Suppressor macrophage (primary cell): ENCODE data around the gene USF2.
"Not testable (repeated sequence)": the region's sequence is repeated elsewhere in the genome, so short reads cannot be mapped to it uniquely, and the experiment has no call there.

ENCODE experiments used
- DNase-seq, 4 experiments: peaks; one replicate each; pipeline ENCODE4 v3.0.0-alpha.2; 2020 to 2022

Gene USF2

DNA sequence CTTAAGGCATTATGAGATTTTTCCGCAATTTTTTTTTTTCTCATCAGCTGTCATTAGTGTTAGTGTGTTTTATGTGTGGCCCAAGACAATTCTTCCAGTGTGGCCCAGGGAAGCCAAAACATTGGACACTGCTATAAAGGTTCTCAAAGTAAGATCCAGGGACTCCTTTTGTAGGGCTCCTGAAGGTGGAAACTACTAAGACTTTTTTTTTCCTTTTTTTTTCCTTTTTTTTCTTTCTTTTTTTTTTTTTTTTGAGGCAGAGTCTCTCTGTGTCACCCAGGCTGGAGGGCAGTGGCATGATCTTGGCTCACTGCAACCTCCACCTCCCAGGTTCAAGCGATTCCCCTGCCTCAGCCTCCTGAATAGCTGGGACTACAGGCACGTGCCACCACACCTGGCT lies 16.7 kb downstream of the USF2 start:
- not testable (repeated sequence) for DNase-seq

DNA sequence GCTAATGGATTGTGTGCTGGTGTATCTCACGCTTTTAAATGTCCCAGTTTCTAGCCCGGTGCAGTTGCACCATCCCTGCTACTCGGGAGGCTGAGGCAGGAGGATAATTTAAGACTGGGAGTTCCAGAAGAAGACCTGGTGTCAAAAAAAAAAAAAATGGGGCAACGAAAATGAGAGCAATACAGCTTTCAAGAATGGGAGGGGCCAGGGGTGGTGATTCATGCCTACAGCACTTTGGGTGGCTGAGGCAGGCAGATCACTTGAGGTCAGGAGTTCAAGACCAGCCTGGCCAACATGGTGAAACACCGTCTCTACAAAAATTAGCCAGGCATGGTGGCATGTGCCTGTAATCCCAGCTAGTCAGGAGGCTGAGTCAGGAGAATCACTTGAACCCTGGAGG lies 17.3 kb downstream of the USF2 start:
- DNase-seq = peak in 3 of 4 experiments; percentile 53 to 56 (median 55)

DNA sequence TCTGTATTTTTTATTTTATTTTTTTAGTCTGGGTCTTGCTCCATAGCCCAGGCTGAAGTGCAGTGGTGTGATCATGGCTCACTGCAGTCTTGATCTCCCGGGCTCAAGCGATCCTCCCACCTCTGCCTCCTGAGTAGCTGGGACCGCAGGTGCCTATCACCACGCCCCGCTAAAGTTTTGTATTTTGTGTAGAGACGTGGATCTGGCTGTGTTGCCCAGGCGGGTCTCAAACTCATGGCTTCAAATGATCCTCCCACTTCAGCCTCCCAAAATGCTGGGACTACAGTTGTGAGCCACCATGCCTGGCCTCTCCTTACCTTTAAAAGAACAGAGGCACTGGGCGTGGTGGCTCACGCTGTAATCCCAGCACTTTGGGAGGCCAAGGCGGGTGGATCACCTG lies 19.0 kb downstream of the USF2 start:
- no peak for DNase-seq

DNA sequence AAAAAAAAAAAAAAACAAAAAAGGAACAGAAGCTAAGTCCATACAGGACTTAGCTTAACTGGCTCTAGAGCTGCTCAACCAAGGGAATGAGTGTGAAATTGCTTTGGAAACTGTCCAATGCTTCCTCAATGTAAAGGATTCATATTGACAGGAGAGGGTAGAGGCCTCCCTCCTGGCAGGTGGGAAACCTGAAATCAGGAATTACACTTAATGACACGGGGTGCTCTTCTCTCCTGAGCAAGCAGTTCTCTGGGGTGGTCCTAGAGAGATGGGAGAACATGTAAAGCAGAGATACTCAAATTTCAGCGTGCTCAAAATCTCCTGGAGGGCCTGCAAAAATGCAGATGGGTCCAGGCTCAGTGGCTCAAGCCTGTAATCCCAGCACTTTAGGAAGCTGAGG lies 19.6 kb downstream of the USF2 start:
- DNase-seq = peak in 1 of 4 experiments; percentile 41

DNA sequence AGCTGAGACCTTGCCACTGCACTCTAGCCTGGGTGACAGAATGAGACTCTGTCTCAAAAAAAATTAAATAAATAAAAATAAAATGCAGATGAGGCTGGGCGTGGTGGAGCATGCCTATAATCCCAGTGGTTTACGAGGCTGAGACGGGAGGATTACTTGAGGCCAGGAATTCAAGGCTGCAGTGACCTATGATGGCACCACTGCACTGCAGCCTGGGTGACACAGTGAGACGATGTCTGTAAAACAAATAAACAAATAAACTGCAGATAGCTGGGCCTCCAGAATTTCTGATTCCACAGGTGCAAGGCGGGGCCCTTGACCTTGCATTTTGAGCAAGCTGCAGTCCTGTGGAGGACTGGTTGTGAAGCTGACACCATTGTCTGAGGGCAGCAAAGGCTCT lies 20.1 kb downstream of the USF2 start:
- DNase-seq = no peak

DNA sequence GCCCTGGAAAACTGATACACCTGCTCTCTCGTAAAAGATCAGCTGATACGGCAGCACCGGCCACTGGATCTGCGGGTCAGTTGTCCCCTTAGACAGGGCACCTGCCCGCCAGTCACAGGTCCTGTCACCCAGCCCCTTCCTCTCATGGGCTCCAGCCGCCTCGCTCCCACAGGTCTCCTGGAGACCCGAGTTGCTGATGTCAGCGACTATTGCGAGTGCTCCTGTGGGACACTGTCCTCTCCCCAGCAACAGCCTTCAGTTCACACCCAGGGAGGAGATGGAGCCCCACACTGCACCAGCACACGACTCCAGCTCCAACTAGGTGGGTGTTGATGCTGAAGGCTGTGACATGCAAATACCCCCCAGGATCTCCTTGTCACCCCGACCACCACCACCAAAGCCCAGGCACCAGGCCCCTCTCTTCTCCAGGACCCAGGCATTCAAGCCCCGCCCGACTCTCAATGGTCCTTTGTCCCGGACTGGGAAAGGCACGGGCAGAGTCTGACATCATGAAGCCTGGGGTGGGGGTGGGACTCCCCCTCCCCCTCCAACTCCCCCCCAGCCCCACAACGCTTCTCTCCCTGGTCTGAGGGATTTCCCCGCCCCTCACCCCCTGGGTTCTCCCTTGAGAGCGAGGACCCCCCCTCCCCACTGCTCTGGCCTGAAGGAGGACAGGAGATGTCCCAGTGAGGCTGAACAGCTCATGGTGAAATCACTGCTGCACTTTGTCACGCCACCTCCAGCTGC lies 21.8 kb downstream of the USF2 start:
- no peak for DNase-seq

DNA sequence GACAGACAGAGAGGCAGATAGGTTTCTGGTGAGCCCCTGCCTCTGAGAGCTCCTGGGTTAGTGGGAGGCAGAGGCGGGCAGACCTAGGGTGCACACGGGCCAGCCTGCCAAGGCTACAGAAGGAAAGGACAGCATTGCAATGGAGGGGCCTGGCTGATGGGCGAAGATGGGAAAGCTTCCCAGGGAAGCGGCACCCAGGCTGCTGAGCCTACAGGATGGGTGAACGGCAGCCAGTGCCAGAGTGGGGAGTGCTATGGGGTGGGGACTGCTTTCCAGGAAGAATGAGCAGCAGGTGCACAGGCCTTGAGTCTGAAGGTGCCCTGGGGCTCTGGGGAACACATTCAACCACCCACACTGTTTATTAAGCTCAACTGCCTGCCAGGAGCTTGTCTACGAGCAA lies 22.5 kb downstream of the USF2 start:
- no peak for DNase-seq

DNA sequence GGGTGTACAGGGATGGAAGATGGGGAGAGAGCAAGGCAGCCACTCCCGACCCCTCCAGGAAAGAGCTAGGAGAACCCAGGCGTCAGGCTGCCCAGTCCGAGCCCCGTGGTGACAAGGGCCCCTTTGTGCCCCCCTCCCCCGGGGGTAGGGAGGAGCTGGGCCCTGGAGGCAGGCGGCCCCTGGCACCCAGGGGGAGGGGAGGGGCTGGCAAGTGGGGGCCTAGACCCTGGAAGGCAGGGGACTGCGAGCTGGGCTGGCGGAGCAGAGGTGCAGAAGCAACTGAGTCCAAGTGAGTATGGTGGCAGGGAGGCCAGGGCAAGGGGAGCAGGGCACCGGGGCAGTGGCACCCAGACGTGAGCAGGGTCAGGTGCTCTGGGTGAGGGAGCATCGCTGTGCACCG lies 23.2 kb downstream of the USF2 start, which contains the start of gene MAG:
MAG (plus strand) TSS at position 246 of the 400 bp plus-strand sequence. CDS start 3,248 bp downstream, outside the sequence.
- no peak for DNase-seq

DNA sequence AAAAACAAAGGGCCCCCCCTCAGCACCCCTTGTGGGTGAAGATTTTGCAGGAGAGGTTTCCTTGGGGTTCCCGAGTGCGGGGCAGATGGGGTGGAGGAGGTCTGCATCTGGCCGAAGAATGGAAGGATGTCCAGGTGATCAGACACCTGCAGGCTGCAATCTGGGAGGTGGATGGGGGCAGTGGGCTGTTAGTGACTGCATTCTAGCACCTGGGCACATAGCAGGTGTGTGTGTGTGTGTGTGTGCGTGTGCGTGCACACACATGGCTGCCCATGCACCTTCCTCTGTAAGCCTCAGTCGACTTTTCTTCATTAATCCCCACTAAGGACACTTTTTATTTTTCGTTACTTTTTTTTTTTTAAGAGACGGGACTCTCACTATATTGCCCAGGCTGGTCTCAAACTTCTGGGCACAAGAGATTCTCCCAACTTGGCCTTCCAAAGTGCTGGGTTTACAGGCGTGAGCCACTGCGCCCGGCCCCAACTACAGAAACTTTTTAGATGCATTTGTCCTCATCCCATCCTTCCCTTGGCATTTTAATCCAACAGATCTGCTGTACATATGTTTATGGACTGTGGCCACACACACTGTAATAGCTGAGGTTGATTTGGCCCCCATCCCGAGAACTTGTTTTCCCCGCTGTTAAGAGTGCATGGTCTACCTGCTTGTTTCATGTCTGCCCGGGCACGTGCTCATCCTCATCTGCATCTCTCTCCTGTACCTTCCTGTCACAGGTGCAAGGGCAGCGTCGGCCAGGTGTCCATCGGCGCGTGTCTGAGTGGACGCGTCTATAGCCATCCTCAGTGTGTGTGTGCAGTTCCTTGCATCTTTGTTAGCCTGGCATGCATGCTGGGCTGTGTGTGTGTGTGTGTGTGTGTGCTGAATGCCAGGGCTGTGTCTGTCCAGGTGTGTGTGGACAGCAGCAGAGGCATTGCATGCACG lies 23.9 kb downstream of the USF2 start:
- no peak for DNase-seq

DNA sequence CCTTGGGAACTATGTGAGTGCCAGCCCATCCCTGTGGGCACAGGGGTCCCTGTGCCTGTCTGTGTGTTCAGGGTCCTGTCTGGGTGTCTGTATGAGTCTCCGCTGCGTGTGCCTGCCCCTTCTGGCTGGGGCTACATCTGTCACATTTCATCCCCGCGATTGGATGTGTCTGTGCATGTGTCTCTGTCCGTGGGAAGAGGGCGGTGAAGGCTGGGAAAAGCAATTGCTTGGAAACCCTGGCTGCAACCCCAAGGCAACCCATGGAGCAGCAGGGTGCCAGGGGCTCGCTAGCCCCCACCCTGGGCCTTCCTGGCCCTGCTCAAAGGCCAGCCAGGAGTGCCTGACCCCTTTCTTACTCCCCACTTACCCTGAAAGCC lies 24.6 kb downstream of the USF2 start:
- no peak for DNase-seq

DNA sequence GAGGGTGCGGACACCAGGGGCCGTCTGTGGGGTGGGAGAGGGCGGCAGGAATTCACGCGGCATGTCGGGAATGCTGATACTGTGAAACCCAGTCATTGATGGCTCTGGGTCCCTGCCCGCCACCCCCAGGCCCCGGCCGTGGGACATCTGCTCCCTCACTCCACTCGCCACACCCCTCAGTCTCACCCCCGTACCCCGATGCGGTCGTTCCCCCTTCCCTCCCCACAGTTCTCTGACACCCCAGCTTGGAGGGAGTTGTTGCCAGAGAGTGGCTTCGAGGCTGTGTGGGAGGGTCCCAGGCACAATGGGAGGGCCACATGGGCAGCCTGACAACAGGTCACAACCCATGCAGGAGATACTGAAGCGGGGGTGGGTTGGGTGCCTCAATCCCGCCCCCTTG lies 25.0 kb downstream of the USF2 start:
- DNase-seq = no peak

DNA sequence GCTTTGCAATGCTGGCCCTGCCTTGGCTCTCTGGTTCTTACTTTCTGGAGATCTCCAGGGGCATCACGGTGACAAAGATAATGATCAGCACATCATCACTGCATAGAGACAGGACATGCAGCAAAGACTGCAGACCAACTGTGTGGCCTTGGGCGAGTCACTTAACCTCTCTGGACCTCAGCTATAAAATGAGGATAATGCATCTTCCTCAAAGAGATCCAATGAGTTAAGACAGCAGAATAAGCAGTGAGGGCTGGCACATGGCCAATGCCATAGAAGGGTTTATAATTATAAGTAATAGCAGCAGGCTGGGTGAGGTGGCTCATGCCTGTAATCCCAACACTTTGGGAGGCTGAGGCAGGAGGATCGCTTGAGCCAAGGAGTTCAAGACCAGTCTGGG lies 25.6 kb downstream of the USF2 start:
- DNase-seq = peak in 1 of 4 experiments; percentile 37

DNA sequence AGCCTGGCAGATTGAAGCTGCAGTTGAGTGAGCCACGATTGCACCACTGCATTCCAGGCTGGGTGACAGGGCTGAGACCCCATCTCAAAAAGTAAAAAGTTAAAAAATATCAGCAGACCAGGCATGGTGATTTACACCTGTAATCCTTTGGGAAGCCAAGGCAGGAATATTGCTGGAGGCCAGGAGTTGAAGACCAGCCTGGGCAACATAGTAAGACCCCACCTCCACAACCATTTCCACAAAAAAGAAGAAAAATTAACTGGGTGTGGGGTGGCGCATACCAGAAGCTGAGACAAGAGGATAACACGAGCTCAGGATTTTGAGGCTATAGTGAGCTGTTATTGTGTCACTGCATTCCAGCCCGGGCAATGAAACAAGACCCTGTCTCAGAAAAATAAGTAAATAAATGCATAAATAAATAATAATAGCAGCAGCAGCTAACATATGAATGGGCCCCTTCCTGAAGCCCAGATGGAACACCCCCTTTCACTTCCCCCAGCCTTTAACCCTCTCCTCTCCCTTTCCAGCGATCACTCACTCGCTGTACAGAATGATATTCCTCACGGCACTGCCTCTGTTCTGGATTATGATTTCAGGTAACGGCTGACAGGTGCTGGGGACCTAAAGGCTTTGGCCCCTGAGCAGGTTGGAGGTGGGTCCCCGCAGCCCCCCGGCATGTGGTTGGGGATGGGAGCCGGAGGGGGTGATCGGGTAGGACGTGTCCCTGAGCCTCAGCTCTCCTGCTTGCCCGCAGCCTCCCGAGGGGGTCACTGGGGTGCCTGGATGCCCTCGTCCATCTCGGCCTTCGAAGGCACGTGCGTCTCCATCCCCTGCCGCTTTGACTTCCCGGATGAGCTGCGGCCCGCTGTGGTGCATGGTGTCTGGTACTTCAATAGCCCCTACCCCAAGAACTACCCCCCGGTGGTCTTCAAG lies 26.4 kb downstream of the USF2 start:
- DNase-seq = no peak

DNA sequence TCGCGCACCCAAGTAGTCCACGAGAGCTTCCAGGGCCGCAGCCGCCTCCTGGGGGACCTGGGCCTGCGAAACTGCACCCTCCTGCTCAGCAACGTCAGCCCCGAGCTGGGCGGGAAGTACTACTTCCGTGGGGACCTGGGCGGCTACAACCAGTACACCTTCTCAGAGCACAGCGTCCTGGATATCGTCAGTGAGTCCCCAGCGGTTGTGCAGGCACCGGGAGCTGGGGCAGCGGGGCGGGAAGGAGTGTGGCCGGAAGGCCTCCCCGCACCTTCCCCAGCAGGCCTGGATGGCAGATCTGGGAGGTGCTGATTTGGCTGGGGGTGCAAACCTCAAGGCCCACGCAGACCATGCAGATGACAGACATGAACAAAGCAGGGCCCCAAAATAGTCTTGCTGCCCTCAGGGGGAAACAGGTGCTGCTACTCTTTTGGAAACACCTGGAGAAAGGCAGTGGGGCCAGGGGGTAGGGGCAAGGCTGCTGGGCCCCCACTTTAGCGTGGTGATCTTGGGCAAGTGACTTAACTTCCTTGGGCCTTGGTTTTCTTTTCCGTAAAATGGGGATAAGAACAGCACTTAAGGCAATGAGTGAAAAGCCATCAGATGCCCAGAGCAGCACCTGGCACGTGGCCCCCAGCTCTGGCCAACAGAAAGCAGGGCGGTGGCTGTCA lies 27.2 kb downstream of the USF2 start:
- DNase-seq = no peak

DNA sequence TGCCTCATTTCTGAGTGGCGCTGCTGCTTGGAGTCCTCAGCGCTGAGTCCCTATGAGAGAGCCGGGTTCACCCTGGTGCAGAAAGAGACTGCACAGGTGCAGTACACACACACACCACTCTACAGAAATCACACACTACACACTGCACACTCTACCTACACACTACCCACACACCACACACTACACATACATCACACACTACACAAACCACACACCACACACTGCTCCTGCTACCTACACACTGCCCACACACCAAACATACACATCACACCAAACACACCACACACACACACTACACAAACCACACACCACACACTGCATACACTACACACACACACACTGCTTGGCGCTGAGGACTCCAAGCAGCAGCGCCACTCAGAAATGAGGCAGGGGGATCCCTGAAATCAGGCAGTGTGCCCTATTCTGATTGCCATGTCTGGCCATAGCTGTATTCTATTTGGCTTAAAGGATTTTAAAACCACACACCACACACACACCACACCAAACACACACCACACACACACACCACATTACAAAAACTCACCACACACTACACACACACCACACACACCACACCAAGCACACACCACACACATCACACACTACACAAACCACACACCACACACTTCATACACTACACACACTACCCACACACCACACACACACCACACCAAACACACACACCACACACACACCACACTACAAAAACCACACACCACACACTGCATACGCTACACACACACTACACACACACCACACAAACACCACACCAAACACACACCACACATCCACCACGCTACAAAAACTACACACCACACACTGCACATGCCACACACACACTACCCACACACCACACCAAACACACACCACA lies 28.1 kb downstream of the USF2 start:
- no peak for DNase-seq

DNA sequence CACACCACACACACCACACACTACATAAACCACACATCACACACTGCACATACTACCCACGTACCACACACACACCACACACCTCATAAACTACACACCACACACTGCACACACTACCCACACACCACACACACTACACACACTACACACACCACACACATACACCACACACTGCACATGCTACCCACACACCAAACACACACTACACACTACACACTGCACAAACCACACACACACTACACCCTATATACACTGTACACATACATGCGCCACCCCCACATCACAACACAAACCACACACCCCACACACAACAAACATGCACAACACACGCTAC lies 28.7 kb downstream of the USF2 start:
- no peak for DNase-seq

DNA sequence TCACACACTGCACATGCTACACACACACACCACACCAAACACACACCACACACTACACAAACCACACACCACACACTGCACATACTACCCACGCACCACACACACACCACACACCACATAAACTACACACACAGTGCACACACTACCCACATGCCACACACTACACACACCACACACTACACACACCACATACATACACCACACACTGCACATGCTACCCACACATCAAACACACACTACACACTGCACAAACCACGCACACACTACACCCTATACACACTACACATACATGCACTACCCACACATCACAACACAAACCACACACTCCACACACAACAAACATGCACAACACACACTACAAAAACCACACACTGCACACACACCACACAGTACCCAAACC lies 29.2 kb downstream of the USF2 start:
- no peak for DNase-seq

DNA sequence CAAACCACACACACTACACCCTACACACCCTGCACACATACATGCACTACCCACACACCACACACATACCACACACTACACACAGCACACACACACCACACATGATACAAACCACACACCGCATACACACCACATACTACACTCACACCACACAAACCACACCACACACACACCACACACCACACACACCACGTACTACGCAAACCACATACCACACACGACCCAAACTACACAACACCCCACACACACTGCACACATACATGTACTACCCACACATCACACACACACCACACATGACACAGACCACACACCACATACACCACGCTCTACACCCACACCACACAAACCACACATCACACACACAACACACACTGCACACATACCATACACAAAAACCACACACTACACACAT lies 29.8 kb downstream of the USF2 start:
- no peak for DNase-seq

DNA sequence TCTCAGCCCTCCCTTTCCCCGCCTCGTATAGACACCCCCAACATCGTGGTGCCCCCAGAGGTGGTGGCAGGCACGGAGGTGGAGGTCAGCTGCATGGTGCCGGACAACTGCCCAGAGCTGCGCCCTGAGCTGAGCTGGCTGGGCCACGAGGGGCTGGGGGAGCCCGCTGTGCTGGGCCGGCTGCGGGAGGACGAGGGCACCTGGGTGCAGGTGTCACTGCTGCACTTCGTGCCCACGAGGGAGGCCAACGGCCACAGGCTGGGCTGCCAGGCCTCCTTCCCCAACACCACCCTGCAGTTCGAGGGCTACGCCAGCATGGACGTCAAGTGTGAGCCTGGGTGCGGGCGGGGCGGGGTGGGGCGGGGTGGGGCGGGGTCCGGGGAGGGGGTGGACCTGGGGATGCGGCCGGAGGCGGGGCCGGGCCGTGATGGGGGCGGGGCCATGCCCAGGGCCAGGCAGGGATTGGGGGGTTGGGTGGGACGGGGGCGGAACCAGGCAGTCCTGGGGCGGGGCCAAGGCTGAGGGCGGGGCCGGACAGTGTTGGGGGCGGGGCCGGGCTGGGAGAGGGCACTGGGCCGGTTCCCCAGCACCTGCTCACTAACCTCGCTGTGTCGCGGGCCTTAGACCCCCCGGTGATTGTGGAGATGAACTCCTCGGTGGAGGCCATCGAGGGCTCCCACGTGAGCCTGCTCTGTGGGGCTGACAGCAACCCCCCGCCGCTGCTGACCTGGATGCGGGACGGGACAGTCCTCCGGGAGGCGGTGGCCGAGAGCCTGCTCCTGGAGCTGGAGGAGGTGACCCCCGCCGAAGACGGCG lies 31.0 kb downstream of the USF2 start:
- no peak for DNase-seq

DNA sequence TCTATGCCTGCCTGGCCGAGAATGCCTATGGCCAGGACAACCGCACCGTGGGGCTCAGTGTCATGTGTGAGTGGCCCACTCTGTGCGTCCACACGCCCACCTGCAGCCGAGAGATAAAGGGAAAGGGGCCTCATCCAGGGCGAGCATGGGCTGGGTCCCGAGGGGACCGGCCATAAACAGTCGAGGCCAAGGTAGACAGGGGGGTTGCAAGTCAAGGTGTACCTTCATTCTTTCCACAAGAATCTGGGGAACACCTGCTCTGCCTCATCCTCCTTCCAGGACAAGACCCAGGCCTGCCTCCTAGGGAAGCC lies 31.5 kb downstream of the USF2 start:
- DNase-seq = no peak

DNA sequence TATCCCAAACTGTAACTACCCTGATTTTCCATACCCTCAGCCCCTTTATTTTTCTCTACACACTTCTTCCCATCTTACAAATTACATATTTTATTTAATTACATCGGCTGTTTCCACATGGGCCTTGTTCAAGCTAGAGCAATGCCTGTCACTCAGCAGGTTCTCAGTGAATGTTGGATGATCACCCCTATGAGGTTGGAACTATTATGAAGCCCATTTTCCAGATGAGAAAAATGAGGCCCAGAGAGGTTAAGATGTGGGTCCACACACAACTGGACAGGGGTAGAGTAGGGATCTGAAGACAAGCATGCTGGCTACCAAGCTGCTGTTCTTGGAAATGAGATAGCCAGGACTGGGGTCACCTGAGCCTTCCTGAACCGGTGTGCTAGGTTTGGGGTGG lies 33.2 kb downstream of the USF2 start:
- DNase-seq = no peak
